Erythroblast (primary cell): ENCODE results near the gene VAV3.

ENCODE experiments used
- DNase-seq, 2 experiments: peaks; one replicate each; lab custom pipeline; 2025; lab: John Stamatoyannopoulos, UW
- GATA1 ChIP-seq: IDR thresholded peaks from 2 replicates; pipeline ENCODE4 v1.6.1; 2011; ENCODE audit warnings: low read depth, mild to moderate bottlenecking, control low read depth, low read length, moderate library complexity
- POLR2A ChIP-seq: IDR thresholded peaks from 2 replicates; pipeline ENCODE4 v1.6.1; 2011; ENCODE audit warnings: mild to moderate bottlenecking, low read length

The VAV3 gene

GRCh38 chr1:107963008-107963407 is 2.0 kb downstream of the VAV3 start:
- no peak for TF ChIP-seq GATA1
- no peak for TF ChIP-seq POLR2A
- peak in 1 of 2 experiments; percentile 10 for DNase-seq

- TF ChIP-seq GATA1 (no peak), POLR2A (no peak)
Observed at GRCh38 chr1:107954719-107955415, 10.1 kb downstream of the VAV3 start.

GRCh38 chr1:107954126-107954525 is 10.9 kb downstream of the VAV3 start:
- DNase-seq, result no peak
- TF ChIP-seq GATA1 (no peak), POLR2A (no peak)

More at GRCh38 chr1:107954719-107955415, 10.1 kb downstream of the VAV3 start:
- DNase-seq, result no peak

- no peak for TF ChIP-seq POLR2A
- no peak for TF ChIP-seq GATA1
- no peak for DNase-seq
Observed at GRCh38 chr1:107953556-107953955, 11.4 kb downstream of the VAV3 start.

GRCh38 chr1:107952989-107953388 is 12.0 kb downstream of the VAV3 start:
- DNase-seq, result peak in 1 of 2 experiments; percentile 4
- TF ChIP-seq GATA1, result no peak
- TF ChIP-seq POLR2A, result no peak

- TF ChIP-seq GATA1 (no peak), POLR2A (peak; percentile 16)
- DNase-seq, result peak; percentile 7 to 52
Observed at GRCh38 chr1:107950464-107950863, 14.5 kb downstream of the VAV3 start.

- TF ChIP-seq POLR2A, result no peak
- no peak for TF ChIP-seq GATA1
- DNase-seq, result no peak
Observed at GRCh38 chr1:107949467-107950253, 15.3 kb downstream of the VAV3 start.

- no peak for TF ChIP-seq GATA1
- TF ChIP-seq POLR2A, result no peak
- DNase-seq, result peak; percentile 11 to 28
Observed at GRCh38 chr1:107946794-107947193, 18.2 kb downstream of the VAV3 start.

GRCh38 chr1:107943694-107944093 is 21.3 kb downstream of the VAV3 start:
- TF ChIP-seq GATA1 (no peak), POLR2A (no peak)
- no peak for DNase-seq

- no peak for TF ChIP-seq POLR2A
- TF ChIP-seq GATA1, result no peak
- no peak for DNase-seq
Observed at GRCh38 chr1:107942814-107943213, 22.2 kb downstream of the VAV3 start.

GRCh38 chr1:107941531-107941930 is 23.4 kb downstream of the VAV3 start:
- no peak for DNase-seq
- TF ChIP-seq POLR2A (no peak), GATA1 (no peak)

- peak in 1 of 2 experiments; percentile 17 for DNase-seq
- TF ChIP-seq POLR2A, result no peak
- TF ChIP-seq GATA1, result no peak
Observed at GRCh38 chr1:107941123-107941522, 23.9 kb downstream of the VAV3 start.

- DNase-seq, result no peak
- TF ChIP-seq POLR2A (no peak), GATA1 (no peak)
Observed at GRCh38 chr1:107940701-107941100, 24.3 kb downstream of the VAV3 start.

- no peak for DNase-seq
- TF ChIP-seq POLR2A (no peak), GATA1 (no peak)
Observed at GRCh38 chr1:107940017-107940577, 24.9 kb downstream of the VAV3 start.

GRCh38 chr1:107939256-107939655 is 25.7 kb downstream of the VAV3 start:
- no peak for DNase-seq
- no peak for TF ChIP-seq POLR2A
- TF ChIP-seq GATA1, result no peak
